T follicular helper cell (primary cell): ENCODE results near the gene MAPK12.

Source experiments
- DNase-seq: peaks from one replicate; pipeline ENCODE4 v3.0.0-alpha.2; 2020; ENCODE audit warnings: low read depth

Gene MAPK12

GRCh38 chr22:50232481-50233151 lies 28.9 kb downstream of the MAPK12 start:
- DNase-seq = no peak

GRCh38 chr22:50229370-50229769 lies 32.1 kb downstream of the MAPK12 start:
- no peak for DNase-seq

GRCh38 chr22:50228366-50228765 lies 33.1 kb downstream of the MAPK12 start:
- DNase-seq = no peak

GRCh38 chr22:50227579-50228215 lies 33.8 kb downstream of the MAPK12 start:
- no peak for DNase-seq

GRCh38 chr22:50226875-50227165 lies 34.7 kb downstream of the MAPK12 start:
- DNase-seq = no peak

GRCh38 chr22:50226063-50226874 lies 35.2 kb downstream of the MAPK12 start:
- no peak for DNase-seq

GRCh38 chr22:50225200-50225969 lies 36.1 kb downstream of the MAPK12 start:
- DNase-seq = no peak

GRCh38 chr22:50224071-50224470 lies 37.4 kb downstream of the MAPK12 start:
- no peak for DNase-seq

GRCh38 chr22:50222508-50222907 lies 39.0 kb downstream of the MAPK12 start:
- DNase-seq = no peak

- DNase-seq = no peak
These were observed 39.8 kb downstream of the MAPK12 start for GRCh38 chr22:50221410-50222300.

GRCh38 chr22:50220603-50221409 lies 40.7 kb downstream of the MAPK12 start:
- DNase-seq = no peak

- DNase-seq = no peak
These were observed 41.5 kb downstream of the MAPK12 start for GRCh38 chr22:50219800-50220602.

- DNase-seq = no peak
These were observed 42.3 kb downstream of the MAPK12 start for GRCh38 chr22:50218996-50219727.

GRCh38 chr22:50218153-50218995 lies 43.1 kb downstream of the MAPK12 start:
- no peak for DNase-seq

- no peak for DNase-seq
These were observed 43.8 kb downstream of the MAPK12 start for GRCh38 chr22:50217543-50218152.

GRCh38 chr22:50216684-50217520 lies 44.6 kb downstream of the MAPK12 start:
- DNase-seq = no peak
